Measurements from ENCODE around the gene KRTAP1-1.
"Not testable (repeated sequence)": the region's sequence is repeated elsewhere in the genome, so short reads cannot be mapped to it uniquely, and the experiment has no call there.

The KRTAP1-1 gene

DNA sequence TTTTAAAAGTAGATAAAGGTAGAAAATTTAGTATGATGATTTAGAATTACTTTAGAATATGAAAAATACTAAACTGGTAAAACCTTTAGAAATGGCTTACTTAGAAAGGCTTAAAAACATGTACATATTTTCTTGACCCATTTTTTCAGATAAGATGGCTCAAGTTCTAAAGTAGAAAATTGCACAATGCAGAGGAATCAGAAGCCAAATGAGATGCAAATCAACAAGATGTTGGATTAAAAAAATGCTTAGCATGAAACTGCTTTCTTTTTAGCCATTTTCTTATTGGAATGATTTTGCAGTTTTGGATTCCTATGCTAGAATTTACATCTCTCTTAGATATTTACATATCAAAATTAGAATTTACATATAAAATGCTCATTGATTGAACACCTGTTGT is 30.8 kb downstream of the KRTAP1-1 start:
- DNase-seq: no peak

DNA sequence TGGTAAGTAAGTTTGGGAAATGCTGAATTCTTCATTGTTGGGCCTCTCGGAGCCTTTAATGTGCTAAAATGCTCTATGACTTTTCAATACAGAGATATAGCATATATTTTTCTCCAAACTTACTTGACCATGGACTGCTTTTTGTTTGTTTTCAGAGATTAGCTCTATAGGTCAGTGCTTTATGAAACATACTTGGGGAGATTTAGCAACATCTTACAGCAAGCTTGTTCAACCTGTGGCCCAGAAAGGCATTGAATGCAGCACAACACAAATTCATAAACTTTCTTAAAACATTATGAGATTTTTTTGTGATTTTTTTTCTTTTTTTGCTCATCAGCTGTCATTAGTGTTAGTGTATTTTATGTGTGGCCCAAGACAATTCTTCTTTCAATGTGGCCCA is 31.3 kb downstream of the KRTAP1-1 start:
- no peak for DNase-seq

DNA sequence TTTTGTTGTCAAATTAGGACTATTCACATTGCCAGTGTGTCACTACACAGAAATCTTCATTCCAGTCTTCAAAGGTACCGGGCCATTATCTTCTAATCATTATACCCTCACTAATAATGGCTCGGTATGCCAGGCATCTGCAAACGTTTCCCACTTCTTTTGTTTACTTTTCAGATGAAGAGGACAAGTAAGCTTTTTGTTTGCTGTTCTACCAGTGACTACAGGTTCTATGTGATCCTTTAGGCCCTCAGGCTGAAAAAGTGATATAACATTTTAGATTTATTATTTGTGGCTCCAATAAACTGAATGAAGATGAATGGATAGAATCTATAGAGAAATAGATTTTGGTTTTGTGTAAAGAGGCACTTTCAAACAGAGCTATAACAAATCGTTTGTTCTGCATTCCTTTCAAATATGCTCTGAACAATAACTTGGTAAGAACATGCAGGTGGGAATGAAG is 31.9 kb downstream of the KRTAP1-1 start:
- no peak for DNase-seq

DNA sequence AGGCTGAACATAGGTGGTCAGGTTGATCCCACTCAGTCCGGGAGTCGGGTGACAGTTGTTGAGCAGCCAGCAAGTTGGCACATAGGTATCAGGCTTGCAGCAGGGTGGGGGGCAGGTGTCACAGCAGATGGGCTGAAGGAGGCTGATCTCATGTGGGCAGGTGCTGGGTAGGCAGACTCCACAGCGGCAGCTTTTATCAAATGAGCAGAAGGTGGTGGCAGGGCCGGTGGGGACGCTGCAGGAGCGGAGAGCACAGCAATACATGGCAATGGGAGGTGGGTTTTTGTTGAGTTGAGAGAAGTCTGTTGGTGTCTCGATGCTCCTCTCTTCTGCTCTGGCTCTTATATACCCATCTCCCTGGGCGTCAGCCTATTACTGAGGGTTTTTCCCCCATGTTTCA is 32.4 kb downstream of the KRTAP1-1 start, which contains the start of gene KRTAP3-1:
Gene KRTAP3-1 (minus strand): TSS at position 318 of the 400 bp plus-strand sequence. CDS start 54 bp downstream, at position 264.
- DNase-seq: no peak

DNA sequence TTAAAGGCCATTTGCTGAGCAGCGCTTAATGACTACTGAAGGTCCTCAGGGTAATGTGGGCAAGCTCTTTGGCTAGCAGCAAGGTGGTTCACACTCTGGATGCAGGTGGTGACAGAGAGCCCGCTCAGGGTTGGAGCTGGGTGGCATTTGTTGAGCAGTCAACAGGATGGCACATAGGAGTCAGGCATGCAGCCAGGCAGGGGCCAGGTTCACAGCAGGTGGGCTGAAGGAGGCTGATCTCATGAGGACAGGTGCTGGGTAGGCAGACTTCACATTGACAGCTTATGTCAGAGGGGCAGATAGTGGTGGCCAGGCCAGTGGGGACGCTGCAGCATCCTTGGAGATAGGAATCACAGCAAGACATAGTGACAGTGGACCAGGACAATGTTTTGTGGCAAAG is 36.9 kb downstream of the KRTAP1-1 start:
- no peak for DNase-seq

DNA sequence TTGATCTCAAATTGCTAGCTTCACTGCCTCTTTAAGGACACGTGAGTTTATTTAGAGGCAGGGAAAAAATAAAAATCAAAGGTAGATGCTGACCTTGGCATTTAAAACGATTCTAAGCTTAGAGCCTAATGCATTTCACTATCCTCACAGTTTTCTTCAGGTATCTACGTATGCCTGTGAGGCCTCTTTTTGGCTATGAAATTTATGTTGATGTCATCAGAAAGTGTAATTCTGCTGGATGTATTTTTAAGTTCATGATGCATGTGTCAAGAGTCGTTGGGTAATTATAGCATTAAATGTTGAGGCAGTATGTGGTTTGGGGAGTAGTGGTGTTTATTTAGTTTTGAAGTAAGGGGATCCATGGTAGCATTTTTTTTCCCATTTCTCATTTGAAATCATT is 37.3 kb downstream of the KRTAP1-1 start:
- DNase-seq: no peak

DNA sequence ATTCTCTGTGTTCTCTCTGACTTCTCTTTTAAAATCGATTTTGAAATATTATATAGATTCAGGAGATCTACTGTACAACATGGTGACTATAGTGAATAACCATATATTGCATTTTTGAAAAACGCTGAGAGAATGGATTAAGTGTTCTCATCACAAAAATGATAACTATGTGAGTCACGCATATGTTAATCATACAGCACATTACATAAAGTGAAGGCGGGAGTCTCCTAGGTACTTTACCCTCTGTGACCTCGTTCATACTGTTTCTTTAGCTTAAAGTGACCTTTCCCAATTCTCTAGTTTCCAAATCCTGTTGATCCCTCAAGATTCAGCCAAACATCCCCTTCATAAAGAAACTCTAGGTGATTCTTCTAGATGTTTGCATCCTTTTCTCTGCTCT is 38.4 kb downstream of the KRTAP1-1 start:
- no peak for DNase-seq

DNA sequence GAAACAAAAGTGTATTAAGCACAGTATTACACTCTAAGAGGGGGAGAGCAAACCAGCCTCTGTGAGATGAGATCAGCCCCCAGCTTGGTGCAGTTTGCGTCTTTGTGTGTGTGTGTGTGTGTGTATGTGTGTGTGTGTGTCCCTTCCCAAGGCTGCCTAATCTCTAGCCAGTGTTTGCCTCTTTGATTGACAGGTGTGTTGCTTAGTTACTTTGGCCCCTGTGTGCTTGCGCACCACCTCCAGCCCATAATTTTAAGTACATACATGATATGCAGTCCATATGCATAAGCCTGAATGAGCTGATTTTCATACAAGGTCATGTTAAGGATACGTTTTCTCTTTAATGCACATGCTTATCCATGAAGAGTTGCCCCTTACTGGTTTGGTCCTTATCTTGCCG is 39.5 kb downstream of the KRTAP1-1 start:
- no peak for DNase-seq

DNA sequence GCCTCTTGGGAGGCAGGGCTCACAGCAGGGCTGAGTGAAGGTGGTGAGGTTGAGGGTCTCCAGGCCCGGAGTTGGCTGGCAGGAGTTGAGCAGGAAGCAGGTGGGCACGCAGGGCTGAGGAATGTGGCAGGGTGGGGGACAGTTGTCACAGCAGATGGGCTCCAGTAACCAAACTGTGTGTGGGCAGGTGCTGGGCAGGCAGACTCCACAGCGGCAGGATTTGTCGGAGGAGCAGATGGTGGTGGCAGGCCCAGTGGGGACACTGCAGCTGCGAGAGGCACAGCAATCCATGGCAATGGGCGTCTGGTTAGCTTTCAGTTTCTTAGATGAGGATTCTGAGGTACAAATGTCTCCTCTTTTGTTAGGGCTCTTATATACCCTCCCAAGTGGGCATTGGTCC is 41.7 kb downstream of the KRTAP1-1 start, which contains the start of gene KRTAP3-2:
Gene KRTAP3-2 (minus strand): TSS at position 344 of the 400 bp plus-strand sequence. CDS start 53 bp downstream, at position 291.
- not testable (repeated sequence) for DNase-seq

DNA sequence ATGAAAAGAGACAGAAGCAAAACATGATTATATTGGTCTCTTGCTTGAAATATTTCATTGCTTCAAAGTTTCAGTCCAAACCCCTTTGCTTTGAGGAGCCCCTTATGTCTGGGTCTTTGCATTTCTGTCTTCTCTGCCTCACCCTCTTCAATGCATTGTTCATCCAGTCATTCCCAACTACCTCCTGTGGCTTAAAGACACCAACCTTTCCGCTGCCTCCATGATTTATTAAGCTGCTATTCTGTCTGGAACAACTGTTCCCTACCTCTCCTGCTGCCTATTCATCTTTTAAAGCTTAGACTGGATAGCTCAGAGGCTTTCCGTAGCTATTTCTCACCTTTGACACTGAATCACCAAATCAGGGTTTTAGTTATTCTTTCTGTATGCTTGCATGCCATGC is 43.9 kb downstream of the KRTAP1-1 start:
- DNase-seq: no peak

DNA sequence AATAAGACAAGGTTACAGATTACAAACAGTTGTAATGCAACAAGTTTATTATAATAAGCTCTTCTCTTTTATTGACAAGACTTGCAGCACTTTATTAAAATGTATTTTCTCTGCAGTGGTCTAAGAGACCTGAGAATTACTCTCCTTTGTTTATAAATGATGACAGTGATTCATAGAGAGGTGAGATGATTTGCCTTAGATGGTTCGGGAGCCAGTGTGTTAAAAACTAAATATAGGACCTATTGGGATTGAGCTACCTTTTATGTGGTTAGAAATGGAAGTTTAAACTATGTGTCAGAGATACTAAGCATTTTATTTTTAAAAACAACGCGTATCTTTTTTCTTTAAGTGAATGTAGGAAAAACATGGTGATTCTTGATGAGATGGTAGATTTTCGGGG is 44.4 kb downstream of the KRTAP1-1 start:
- no peak for DNase-seq

DNA sequence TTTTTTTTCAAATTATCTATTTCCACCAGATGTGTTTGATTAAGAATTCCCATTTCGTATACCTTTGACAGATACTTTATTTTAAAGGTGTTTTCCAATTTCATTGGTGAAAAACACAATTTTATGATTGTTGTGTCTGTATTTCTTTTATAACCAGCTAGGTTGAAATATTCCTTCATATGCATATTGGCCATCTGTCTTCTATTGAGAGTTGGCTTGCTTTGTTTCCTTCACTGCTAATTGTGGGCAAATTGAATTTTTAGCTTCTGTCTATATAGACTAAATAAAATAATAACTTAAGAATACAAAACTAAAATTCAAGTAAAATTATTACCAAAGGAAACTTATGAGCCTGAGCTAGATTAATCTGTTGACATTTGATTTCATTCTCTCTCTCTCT is 46.1 kb downstream of the KRTAP1-1 start:
- no peak for DNase-seq

DNA sequence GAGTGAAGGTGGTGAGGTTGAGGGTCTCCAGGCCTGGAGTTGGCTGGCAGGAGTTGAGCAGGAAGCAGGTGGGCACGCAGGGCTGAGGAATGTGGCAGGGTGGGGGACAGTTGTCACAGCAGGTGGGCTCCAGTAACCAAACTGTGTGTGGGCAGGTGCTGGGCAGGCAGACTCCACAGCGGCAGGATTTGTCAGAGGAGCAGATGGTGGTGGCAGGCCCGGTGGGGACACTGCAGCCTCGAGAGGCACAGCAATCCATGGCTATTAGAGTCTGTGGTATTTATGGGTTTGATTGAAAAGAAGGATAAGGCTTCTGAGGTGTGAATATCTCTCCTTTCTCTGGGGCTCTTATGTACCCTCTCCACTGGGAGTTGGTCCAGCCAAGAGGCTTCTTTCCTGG is 47.4 kb downstream of the KRTAP1-1 start, which contains the start of gene KRTAP3-3:
Gene KRTAP3-3 (minus strand): TSS at position 326 of the 400 bp plus-strand sequence. CDS start 67 bp downstream, at position 259.
- no peak for DNase-seq

DNA sequence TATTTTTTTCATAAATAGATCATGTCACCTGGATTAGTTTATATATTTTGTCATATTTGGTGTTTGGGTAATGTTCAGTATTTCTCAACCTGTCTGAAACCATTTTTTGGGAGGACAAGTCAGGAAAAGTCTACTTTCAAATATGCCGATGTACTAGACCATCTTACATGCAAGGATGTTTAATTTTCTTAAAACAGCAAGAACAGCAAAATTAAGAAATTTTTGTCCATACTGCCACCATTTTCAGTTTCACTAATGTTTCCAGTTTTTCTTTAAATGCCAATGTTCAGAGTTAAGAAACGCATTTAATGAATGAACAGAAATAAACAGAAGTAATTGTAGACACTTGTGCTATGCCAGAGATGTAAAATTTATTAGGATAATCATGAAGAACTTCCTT is 48.2 kb downstream of the KRTAP1-1 start:
- DNase-seq: no peak

DNA sequence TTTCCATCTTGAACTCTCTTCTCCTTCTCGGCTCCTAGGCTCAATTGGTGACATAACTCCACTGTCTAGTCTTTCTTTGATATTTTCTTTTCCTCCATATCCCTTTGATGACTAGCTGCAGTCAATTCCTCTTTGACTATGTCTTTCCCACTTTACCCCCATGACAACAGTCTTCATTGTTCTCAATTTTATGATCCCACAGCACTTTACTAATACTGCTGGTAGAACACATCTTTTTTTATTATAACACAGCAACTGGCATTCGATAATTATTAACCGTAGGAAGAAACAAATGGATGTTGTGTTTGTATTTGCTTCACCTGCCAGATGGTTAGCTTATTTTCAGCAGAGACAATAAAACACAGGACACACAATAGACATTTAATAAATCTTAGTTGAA is 48.6 kb downstream of the KRTAP1-1 start:
- DNase-seq: no peak
